ENCODE data around the gene MTIF3. TPM values are rescaled to one million over a fixed set of nuclear protein-coding genes. Genes with fewer than 3 reads are reported as not detected.
"Not testable (repeated sequence)": the region's sequence is repeated elsewhere in the genome, so short reads cannot be mapped to it uniquely, and the experiment has no call there.

MTIF3 gene
- polyA plus RNA-seq, 4 donors, result 67.2 to 90.8 (median 78.7) TPM

DNA sequence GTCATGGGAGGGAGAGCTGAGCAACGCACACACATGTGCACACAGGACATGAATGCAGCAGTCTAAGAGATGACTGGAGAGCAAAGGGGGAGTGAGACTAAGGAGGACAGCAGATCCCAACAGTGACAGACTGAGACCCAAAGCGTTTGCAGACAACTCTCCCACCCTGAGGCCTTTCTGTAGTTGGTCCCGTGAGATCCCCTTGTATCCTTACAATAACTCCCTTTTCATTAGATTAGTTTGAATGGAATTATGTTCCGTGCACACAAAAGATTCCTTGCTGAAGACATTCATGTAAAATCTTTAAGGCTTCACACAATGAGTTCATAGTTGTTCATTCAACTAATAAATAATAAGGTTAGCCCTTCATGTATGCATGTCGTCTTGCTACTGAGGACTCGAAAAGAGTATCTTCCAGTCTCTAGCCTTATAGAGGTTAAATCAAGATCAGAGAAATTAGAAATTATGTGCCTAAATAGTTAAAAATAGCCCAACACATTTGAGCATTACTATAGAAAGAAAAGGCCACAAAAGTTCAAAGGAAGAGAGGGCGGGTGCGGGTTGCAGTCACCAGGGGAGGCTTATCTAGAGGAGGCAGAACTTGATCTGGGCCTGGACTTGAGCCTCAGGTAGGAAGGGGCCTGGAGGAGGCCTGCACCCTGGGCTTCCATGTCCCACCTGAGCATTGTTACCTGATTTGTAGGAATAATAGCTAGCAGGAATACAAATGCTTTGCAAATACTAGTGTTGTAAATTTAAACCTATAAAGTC lies 29.1 kb downstream of the MTIF3 start:
- DNase-seq (ENCODE audit: low read depth in 4 of 4, low spot score in 2 of 4), result no peak

DNA sequence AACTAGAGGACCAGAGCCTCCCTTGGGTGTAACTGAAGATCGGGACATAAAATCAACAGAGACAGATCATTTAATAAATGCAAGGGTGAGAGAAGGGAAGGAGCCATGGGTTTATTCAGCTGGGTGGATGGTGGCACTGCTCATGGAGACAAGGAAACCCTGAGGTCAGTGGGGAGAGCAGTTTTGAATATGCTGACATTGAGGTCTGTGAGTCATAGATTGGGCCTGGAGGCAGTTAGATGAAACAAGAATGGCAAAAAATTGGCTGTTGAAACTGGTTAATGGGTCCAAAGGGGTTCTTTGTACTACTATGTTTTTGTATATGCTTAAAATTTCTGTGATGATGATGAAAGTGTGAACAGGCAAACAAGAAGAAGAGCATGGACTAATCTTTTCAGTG lies 31.0 kb downstream of the MTIF3 start:
- no peak for DNase-seq (ENCODE audit: low read depth in 4 of 4, low spot score in 2 of 4)

DNA sequence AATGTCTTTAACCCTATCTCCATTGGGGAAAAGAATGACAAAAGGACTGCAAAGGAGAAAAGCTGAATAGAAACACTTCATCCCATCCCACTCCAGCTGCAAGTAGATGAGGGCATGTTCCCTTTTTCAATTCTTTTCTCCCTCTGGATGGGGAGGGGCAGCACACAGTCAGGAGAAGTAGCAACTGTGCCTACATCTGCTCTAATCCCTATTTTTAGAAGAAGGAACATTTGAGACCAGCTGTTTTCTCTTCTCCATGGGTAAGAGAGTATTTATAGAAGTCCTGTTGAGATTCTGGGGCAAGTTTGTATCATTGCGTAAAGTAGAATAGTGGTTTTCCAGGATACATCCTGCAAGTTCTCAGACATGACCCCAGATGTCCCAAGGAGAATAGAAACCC lies 35.2 kb downstream of the MTIF3 start:
- no peak for DNase-seq (ENCODE audit: low read depth in 4 of 4, low spot score in 2 of 4)

DNA sequence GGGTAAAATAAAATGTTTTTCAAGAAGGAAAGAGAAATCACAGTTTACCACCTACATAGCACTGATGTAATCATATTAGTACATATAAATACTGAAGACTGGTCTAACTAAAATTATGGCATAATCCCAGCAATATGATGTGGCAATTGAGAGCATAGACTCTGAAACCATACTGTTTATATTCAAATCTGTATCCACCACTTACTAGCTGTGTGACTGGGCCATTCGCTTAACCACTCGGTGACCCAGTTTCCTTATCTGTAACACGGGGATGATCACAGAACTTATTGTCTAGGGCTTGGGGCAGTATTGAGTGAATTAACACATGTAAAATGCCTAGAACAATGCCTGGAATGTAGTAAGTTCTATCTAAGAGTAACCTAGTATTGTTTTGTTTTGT lies 39.0 kb downstream of the MTIF3 start:
- no peak for DNase-seq (ENCODE audit: low read depth in 4 of 4, low spot score in 2 of 4)

DNA sequence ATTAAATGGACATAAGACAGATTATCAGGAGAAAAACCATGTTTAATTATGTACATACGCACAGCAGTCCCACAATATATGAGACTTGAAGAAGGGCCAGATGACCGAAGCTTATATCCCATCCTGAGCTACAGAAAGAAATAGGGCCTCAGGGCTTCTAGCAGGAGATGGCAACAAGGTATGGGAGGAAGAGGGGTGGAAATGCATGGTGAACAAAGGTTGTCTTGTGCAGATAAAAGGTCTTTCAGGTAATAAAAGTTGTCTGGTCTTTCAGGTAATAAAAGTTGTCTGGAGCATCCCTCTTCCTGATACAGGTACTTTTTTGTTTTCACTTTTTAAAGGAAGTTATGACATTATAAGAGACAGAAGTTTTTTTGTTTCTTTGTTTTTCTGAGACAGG lies 41.4 kb downstream of the MTIF3 start:
- DNase-seq (ENCODE audit: low read depth in 4 of 4, low spot score in 2 of 4), result no peak

DNA sequence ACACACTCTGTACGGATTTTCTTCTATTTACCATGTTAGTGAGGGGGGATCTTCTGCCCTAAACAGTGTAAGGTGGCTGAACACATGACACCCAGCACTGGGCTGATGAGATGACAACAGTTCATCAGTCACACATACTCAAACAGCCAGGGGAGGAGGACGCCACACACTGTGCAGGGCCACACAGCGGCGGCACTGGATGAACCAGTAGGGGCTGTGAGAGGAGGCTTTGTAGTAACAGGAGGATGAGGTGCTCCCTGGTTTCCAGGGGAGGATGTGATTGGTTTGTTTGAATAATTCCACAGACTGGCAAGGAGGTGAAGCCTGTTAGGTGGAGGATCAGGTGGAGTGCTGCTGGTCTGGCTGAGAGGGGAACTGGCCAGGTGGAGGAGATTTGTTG lies 42.3 kb downstream of the MTIF3 start:
- DNase-seq (ENCODE audit: low read depth in 4 of 4, low spot score in 2 of 4), result no peak

DNA sequence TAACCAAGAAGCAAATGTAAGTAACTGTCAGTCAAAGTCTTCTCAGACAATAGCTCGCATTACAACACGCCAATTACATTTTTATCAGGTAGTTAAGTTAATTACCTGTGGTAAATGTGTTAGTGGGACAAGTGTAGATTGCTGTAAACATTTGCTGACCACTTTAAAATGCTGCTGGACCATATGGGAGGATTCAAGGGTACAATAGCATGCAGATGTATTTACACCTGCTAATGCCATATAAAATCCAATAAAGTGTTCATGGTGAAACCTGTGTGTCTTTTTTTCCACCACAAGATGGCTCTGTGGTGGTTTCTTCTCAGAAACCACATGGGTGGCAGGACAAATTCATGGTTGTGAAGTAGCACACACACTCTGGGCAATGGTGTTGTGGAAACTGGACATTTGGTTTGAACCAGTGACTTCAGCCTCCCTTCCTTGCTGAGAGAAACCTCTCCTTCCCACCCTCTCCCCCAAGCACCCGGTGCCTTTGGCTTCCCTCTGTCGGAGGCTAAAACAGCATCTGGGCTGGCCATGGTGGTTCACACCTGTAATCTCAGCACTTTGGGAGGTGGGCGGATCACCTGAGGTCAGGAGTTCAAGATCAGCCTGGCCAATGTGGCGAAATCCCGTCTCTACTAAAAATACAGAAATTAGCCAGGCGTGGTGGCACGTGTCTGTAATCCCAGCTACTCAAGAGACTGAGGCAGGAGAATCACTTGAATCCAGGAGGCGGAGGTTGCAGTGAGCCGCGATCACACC lies 44.0 kb downstream of the MTIF3 start:
- DNase-seq (ENCODE audit: low read depth in 4 of 4, low spot score in 2 of 4), result no peak

DNA sequence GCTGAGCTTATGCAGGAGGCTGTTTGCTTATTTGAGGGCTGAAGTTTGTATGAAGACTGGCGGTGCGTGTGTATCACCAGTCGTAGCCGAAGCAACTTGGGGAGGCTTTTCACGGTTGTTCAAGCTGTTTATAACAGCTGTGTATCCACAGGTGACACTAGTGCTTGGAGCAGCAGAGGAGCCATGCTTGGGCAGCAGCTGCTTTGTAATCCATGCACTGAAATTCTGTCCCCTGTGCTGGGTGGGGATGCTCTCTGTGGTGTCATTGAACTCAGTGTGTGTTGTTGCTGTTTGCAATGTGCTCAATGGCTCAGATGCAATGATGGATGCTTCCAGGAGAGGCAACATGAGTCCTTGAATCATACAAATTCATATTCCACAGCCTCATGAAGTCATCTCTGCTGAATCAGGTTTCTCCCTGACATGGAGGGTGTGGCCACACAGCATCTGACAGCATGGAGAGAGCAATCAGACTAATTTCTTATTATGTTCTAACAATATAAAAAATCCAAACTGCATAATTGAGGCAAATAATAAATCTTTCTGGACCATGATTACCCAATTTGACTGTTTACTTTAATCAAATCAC lies 44.7 kb downstream of the MTIF3 start:
- DNase-seq (ENCODE audit: low read depth in 4 of 4, low spot score in 2 of 4), result no peak

DNA sequence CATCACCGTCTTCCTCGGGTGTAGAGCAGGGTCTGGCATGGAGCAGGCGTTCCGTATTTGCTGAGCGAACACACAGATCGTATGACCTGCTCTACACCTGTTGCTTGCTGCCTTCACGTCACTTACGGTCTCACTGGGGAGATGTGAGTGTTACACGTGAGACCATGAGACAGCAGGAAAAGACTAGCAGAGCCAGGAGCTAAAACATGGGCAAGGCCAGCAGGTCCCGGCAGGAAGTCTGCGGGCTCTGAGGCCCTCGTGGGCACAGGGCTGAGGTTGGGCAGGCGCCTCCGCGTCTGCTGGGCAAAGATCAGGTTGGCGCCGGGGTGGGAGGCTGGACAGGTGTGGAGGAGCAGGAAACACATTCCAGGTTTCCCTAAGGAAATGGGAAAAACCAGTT lies 45.7 kb downstream of the MTIF3 start:
- no peak for DNase-seq (ENCODE audit: low read depth in 4 of 4, low spot score in 2 of 4)

DNA sequence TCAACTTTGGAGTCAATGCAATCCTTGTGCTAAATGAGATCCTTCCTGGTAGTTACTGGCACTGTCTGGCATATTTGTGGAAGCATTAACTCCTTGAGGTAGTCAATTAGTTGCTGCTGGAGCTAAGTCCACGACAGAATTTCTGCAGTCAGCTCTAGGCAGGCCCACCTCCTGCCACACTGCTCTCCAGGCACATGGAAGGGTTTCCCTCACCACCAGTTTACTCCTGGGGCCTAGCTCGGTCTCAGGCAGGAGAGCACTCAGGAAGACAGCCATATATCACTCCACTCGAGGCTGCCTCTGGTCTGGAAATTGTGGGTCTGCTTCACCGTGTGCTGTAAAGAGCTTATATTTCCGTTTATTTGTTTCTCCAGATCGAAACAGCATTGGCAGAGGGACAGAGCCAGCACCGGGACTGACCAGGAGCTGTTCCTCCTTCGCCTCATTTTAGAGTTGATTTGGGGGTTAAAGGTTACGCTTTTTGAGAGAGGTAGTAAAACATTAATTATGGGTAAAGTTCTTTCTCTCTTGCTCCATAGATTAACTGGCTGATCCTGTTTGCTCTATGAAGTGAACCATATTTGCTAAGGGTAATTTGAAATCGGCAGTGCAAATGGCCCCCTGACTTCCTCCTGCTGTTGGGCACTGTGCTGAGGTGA lies 46.5 kb downstream of the MTIF3 start:
- DNase-seq (ENCODE audit: low read depth in 4 of 4, low spot score in 2 of 4), result no peak

DNA sequence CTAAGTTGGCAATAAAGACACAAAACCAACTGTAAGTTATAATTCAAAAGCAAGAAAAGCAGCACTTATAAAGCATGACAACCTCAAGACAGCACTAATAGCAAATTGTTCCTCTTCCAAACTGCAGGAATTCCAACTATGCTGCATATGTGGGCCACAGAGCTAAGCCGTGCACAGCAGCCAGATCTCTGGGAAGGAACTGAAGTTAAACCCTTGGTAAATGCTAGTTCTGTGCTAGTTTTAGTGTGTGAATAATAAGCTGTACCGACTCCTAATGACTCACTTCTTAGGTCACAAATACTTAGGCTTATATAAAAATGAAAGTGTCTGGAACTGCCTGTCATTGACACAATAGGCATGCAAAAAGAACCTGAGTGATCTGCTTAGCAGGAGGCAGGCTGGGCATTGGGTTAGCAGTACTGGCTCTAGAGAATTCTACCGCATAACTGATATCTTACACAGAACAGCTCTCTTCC lies 47.1 kb downstream of the MTIF3 start:
- no peak for DNase-seq (ENCODE audit: low read depth in 4 of 4, low spot score in 2 of 4)

DNA sequence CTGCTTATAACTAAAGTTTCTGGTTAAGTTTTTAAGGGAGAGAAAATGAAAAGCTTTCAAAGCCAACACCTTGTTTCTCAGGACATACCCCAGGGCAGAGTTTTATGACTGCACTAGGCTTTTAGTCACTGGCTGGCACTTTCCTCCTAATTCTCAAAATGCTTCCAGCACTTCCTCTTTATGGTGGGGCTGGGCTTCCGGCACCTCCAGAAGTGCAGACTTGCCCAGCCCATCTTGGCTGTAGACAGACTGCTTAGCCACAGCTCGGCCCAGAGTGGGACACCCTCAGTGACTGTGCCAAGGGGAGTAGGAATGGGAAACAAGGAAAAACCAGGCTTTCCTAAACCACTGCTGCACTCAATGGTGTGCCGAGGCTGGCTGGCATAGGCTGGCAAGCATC lies 49.2 kb downstream of the MTIF3 start:
- no peak for DNase-seq (ENCODE audit: low read depth in 4 of 4, low spot score in 2 of 4)

DNA sequence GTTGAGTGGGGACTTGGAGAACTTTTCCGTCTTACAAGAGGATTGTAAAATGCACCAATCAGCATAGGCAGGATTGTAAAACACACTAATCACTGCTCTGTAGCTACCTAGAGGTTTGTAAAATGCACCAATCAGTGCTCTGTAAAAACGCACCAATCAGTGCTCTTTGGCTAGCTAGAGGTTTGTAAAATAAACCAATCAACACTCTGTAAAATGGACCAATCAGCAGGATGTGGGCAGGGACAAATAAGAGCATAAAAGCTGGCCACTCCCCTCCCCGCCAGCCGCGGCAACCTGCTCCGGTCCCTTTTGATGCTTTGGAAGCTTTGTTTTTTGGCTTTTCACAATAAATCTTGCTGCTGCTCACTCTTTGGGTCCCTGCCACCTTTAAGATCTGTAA lies 50.0 kb downstream of the MTIF3 start:
- DNase-seq (ENCODE audit: low read depth in 4 of 4, low spot score in 2 of 4), result not testable (repeated sequence)

DNA sequence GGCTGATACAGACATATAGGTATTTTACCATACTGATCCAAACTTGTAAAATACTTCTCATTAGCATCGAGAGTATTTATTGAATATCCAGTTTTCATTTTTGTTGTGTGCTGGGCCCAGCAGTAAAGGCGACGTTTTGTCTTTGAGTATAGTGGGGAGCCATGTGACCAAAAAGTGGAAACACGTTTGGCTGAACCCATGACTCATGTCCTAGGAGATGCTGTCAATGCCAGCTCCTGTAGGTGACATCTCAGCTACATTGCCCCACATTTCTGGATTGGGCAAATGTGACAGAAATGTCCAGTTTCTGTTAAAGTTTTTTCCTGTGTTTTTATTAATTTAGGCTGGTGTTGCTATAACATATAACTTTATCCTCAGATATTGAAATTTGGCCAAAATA lies 52.0 kb downstream of the MTIF3 start:
- DNase-seq (ENCODE audit: low read depth in 4 of 4, low spot score in 2 of 4), result no peak

DNA sequence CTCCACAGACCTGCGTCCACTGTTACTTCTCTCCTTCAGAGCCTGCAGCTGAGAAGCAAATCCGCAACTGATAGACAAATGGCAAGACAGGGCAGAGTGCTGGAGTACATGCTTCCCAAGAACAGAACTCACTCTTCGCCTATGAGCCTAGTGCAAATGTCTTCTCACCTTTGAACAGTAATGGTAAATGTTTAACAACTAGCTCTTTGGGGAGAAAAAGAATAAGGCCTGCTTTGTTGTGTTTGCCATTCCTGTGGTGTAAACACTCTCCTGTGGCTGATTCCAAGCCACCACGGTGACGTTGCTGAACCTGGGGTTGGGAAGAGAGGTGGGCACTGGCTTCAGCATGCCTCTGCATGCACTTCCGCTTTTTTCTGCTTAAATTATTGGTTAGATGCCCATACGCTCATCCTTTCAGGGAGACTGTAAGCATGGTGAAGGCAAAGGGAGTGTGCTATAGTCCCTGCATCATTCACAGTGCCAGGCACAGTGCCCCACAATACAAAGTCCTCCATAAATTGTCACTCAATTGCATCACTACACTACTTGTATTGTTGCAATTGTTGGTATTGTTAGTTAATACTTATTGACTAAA lies 54.0 kb downstream of the MTIF3 start:
- no peak for DNase-seq (ENCODE audit: low read depth in 4 of 4, low spot score in 2 of 4)

DNA sequence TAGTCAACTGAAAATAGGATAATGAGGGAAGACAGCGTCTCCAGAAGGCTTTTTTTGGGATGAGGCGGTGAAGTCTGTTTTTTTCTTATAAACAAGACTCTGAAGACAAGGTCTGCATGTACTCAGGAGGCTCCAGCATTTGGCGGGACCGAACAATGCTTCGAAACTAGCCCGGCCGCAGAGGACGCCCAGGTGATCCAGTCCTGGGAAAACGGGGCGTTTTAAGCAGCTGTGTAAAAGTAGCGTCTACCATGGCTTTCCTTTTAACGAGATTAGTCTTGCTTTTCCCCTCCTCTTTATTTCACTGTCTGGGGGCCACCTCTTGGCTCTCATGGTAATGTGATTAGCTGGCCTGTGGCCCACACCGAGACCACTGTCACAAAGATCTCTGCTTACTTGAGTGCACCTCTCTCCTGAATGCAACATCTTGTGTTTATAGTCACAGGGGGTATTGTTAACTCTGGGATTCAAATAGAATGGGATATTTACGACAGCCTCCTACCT lies 55.3 kb downstream of the MTIF3 start:
- DNase-seq (ENCODE audit: low read depth in 4 of 4, low spot score in 2 of 4), result no peak

DNA sequence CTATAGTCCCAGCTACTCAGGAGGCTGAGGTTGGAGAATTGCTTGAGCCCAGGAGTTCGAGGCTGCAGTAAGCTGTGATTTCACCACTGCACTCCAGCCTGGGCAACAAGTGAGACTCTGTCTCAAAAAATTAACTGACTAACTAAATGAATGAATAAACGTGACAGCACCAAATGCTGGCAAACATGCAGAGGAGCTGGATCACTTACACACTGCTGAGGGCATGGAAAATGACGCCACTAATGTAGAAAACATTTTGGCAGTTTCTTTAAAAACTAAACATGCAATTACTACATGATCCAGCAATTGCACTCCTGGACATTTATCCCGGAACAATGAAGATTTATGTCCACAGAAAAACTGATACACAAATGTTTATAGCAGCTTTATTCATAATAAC lies 57.3 kb downstream of the MTIF3 start:
- DNase-seq (ENCODE audit: low read depth in 4 of 4, low spot score in 2 of 4), result no peak

DNA sequence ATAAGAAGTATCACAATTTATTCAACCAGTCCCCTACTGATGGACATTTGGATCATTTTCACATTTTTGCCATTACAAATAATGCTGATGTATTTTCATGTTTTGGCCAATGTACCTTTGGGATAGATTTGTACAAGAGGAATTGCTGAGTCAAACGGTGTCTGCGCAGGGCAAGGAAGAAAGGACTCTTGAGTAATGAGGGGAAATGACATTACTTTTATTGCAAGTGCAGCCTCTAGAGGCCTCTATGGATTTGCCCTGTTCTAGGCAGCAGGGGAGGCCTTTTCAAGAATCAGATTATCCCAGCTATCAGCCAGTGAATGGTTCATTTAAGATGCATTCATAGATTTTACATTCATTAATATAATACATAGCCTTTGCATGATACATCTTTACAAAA lies 58.9 kb downstream of the MTIF3 start:
- DNase-seq (ENCODE audit: low read depth in 4 of 4, low spot score in 2 of 4), result no peak

DNA sequence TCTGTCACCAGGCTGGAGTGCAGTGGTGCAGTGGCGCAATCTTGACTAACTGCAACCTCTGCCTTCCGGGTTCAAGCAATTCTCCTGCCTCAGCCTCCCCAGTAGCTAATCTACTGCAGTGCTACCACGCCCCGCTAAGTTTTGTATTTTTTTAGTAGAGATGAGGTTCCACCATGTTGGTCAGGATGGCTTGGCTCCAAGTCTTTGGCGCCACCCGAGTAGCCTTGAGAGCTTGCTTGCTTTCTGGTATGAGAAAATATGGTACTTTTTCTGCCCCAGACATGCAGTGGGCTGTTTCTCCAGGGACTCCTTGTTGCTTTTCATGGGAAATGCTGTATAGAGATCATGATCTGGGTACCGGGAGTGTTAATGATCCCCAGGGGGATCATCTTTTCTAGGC lies 60.5 kb downstream of the MTIF3 start:
- no peak for DNase-seq (ENCODE audit: low read depth in 4 of 4, low spot score in 2 of 4)

DNA sequence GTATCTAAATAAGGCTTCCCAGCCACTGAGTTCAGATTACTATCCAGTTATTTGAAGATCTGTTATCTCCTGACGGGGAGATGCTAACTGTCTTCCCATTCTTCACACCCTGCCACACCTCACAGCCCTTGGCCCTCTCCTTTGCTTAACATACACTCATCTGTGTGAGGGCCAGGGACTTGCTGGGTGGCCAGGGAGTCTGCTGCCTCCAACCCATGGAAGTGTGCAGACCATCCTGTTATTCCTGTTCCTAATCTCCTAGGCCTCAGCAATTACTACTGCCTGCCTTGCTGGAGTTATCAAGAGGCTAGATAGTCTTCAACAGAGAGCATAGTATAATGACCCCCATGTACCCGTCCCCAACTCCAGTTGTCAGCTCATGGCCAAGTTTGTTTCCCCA lies 62.1 kb downstream of the MTIF3 start:
- no peak for DNase-seq (ENCODE audit: low read depth in 4 of 4, low spot score in 2 of 4)
